Measurements from ENCODE around the gene GFRA1. TPM values are rescaled to one million over a fixed set of nuclear protein-coding genes. Genes with fewer than 3 reads are reported as not detected.

GFRA1 gene
- total RNA-seq, 1 donor from 2014 or later: 14.0 TPM

- Histone ChIP-seq H3K4me3 (no peak overlapping the region), H3K4me1 (peaks cover 23% of the 10 kb centered on the region), H3K9ac (no peak overlapping the region), H2AFZ (replicated peaks) (no peak overlapping the region), H3K4me2 (no peak overlapping the region), H3K27me3 (no peaks in the 10 kb centered on the region), H3K79me2 (ENCODE audit: low read depth) (no peaks in the 10 kb centered on the region), H3F3A (ENCODE audit: low read depth) (peaks cover 8% of the 10 kb centered on the region), H3K27ac (no peak overlapping the region), H3K9me3 (ENCODE audit: low read depth) (no peaks in the 10 kb centered on the region), H3K36me3 (no peaks in the 10 kb centered on the region), H4K20me1 (ENCODE audit: low read depth) (no peaks in the 10 kb centered on the region)
- TF ChIP-seq EZH2phosphoT487 (IDR thresholded peaks at IDR 0.05) (no peak), CTCF (IDR thresholded peaks at IDR 0.05) (no peak), EZH2 (IDR thresholded peaks at IDR 0.05) (no peak)
- Mint-ChIP-seq H3K36me3 (no peaks in the 10 kb centered on the region), H3K9me3 (no peaks in the 10 kb centered on the region), H3K27ac (peak overlapping the region; percentile 55), H3K27me3 (ENCODE audit: insufficient read depth, low read depth) (peaks cover 5% of the 10 kb centered on the region), H3K4me1 (peaks cover 46% of the 10 kb centered on the region), H3K4me3 (no peak overlapping the region)
- peak; percentile 26 for DNase-seq (ENCODE audit: low spot score)
These were observed 174.5 kb downstream of the GFRA1 start for GRCh38 chr10:116098411-116099022.

DNA sequence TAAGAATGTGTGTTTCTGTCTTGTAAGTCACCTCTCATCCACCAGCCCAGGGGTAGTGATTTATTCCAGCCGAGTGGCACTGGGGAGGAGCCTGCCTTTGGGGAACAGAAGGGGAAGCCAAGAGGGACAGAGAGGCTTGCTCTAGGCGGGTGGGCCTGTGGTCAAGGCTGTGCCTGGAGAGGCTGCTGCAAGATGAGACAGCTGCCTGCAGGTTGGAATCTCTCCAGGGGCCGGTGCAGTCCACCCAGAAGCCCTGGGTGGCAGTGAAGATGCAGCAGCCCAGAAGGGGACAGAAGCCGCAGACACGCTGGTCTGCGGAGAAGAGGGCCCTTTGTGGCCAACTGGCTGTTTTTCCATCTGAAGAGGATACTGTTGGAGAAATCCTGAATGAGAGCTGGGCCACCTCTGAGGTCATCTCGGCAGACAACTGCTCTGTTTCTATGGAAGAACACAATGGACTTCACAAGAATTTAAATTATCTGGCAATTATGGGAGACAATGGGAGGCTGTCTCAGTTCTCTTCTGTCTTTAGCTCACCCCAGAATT is 175.7 kb downstream of the GFRA1 start:
- H3K36me3 ChIP-seq: no peaks in the 10 kb centered on the region
- no peaks in the 10 kb centered on the region for H3K27me3 ChIP-seq
- no peaks in the 10 kb centered on the region for H4K20me1 ChIP-seq (ENCODE audit: low read depth)
- no peaks in the 10 kb centered on the region for H3K9me3 Mint-ChIP-seq
- H3K4me3 ChIP-seq: no peak overlapping the region
- no peaks in the 10 kb centered on the region for H3K79me2 ChIP-seq (ENCODE audit: low read depth)
- H3K27ac ChIP-seq: no peak overlapping the region
- peaks cover 23% of the 10 kb centered on the region for H3K4me1 ChIP-seq
- peak overlapping the region; percentile 23 for H3K4me3 Mint-ChIP-seq
- DNase-seq (ENCODE audit: low spot score): peak; percentile 33
- no peak for TF ChIP-seq EZH2phosphoT487 (IDR thresholded peaks at IDR 0.05)
- no peak for TF ChIP-seq CTCF (IDR thresholded peaks at IDR 0.05)
- TF ChIP-seq EZH2 (IDR thresholded peaks at IDR 0.05): no peak
- no peaks in the 10 kb centered on the region for H3K9me3 ChIP-seq (ENCODE audit: low read depth)
- no peak overlapping the region for H2AFZ ChIP-seq (replicated peaks)
- H3F3A ChIP-seq (ENCODE audit: low read depth): peaks cover 8% of the 10 kb centered on the region
- H3K27me3 Mint-ChIP-seq (ENCODE audit: insufficient read depth, low read depth): peaks cover 4% of the 10 kb centered on the region
- no peak overlapping the region for H3K27ac Mint-ChIP-seq
- H3K4me2 ChIP-seq: peak overlapping the region; percentile 23
- H3K9ac ChIP-seq: no peak overlapping the region
- peaks cover 49% of the 10 kb centered on the region for H3K4me1 Mint-ChIP-seq
- no peaks in the 10 kb centered on the region for H3K36me3 Mint-ChIP-seq

DNA sequence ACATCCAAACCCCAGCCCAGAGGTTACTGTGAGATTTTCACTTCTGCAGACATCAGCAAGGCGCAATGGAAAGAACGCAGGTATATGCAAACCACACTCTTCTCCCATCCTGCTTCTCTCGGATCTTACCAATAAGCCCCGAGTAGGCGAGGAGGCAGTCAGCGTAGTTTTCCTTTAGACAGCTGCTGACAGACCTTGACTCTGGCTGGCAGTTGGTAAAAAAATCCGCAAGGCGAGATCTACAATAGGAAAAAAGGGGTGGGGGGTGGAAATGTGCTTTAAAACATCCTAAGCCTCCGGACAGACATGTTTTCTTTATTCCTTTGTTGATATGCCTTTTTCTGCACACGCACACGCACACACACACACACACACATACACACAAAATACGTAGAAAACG is 176.5 kb downstream of the GFRA1 start:
- H3K27ac Mint-ChIP-seq: peak overlapping the region; percentile 3
- Histone ChIP-seq H3K9me3 (ENCODE audit: low read depth) (no peaks in the 10 kb centered on the region), H4K20me1 (ENCODE audit: low read depth) (no peaks in the 10 kb centered on the region), H3K4me2 (no peak overlapping the region), H3K36me3 (no peaks in the 10 kb centered on the region), H3K9ac (no peak overlapping the region), H2AFZ (replicated peaks) (no peak overlapping the region), H3K4me3 (no peak overlapping the region), H3F3A (ENCODE audit: low read depth) (peaks cover 8% of the 10 kb centered on the region), H3K27ac (no peak overlapping the region), H3K4me1 (peaks cover 23% of the 10 kb centered on the region), H3K27me3 (no peaks in the 10 kb centered on the region), H3K79me2 (ENCODE audit: low read depth) (no peaks in the 10 kb centered on the region)
- H3K4me3 Mint-ChIP-seq: no peak overlapping the region
- H3K4me1 Mint-ChIP-seq: peaks cover 49% of the 10 kb centered on the region
- TF ChIP-seq CTCF (IDR thresholded peaks at IDR 0.05): no peak
- no peak for TF ChIP-seq EZH2phosphoT487 (IDR thresholded peaks at IDR 0.05)
- TF ChIP-seq EZH2 (IDR thresholded peaks at IDR 0.05): no peak
- H3K9me3 Mint-ChIP-seq: no peaks in the 10 kb centered on the region
- no peaks in the 10 kb centered on the region for H3K36me3 Mint-ChIP-seq
- no peak for DNase-seq (ENCODE audit: low spot score)
- no peaks in the 10 kb centered on the region for H3K27me3 Mint-ChIP-seq (ENCODE audit: insufficient read depth, low read depth)
